Neural progenitor cell (in vitro differentiated cells): ENCODE data around the gene FBXO33. TPM values are rescaled to one million over a fixed set of nuclear protein-coding genes. Genes with fewer than 3 reads are reported as not detected.

ENCODE experiments used
- DNase-seq: peaks from one replicate; pipeline ENCODE4 v3.0.0-alpha.2; 2016; ENCODE audit warnings: low spot score
- H2AFZ ChIP-seq: fragments of 200-600 bp; sonication (generic); replicated peaks from 2 replicates; pipeline ENCODE4 v1.6.1; 2016; ENCODE audit warnings: antibody characterized with exemption
- H3F3A ChIP-seq: fragments of 200-600 bp; sonication (generic); 2 replicates; pipeline ENCODE4 v1.6.1; 2016; ENCODE audit warnings: antibody characterized with exemption, low read depth
- H3K27ac ChIP-seq: fragments of 200-600 bp; sonication (generic); 2 replicates; pipeline ENCODE4 v1.5.1; 2016; ENCODE audit warnings: mild to moderate bottlenecking
- H3K27me3 ChIP-seq: fragments of 200-600 bp; sonication (generic); 2 replicates; pipeline ENCODE4 v1.6.1; 2016; ENCODE audit warnings: mild to moderate bottlenecking, moderate library complexity
- H3K36me3 ChIP-seq: fragments of 200-600 bp; sonication (generic); 2 replicates; pipeline ENCODE4 v1.5.1; 2016
- H3K4me1 ChIP-seq: fragments of 200-600 bp; sonication (generic); 2 replicates; pipeline ENCODE4 v1.6.1; 2016; ENCODE audit warnings: mixed run types
- H3K4me2 ChIP-seq: fragments of 200-600 bp; sonication (generic); 2 replicates; pipeline ENCODE4 v1.6.1; 2016
- H3K4me3 ChIP-seq: fragments of 200-600 bp; sonication (generic); 2 replicates; pipeline ENCODE4 v1.5.1; 2016
- H3K79me2 ChIP-seq: fragments of 200-600 bp; sonication (generic); 2 replicates; pipeline ENCODE4 v1.6.1; 2016; ENCODE audit warnings: low read depth
- H3K9ac ChIP-seq: fragments of 200-600 bp; sonication (generic); 2 replicates; pipeline ENCODE4 v1.6.1; 2016
- H3K9me3 ChIP-seq: fragments of 200-600 bp; sonication (generic); 2 replicates; pipeline ENCODE4 v1.5.1; 2016; ENCODE audit warnings: low read depth
- H4K20me1 ChIP-seq: fragments of 200-600 bp; sonication (generic); 2 replicates; pipeline ENCODE4 v1.6.1; 2016; ENCODE audit warnings: low read depth
- H3K27ac Mint-ChIP-seq: 3 replicates; pipeline ENCODE4 v1.8.0; 2021; ENCODE audit warnings: mixed read lengths
- H3K27me3 Mint-ChIP-seq: 2 replicates; pipeline ENCODE4 v1.8.0; 2022; ENCODE audit warnings: low read depth, mild to moderate bottlenecking, inconsistent platforms, moderate library complexity, mixed read lengths; ENCODE audit not compliant: insufficient read depth
- H3K36me3 Mint-ChIP-seq: 3 replicates; pipeline ENCODE4 v1.8.0; 2021; ENCODE audit warnings: mixed read lengths
- H3K4me1 Mint-ChIP-seq: 3 replicates; pipeline ENCODE4 v1.8.0; 2021; ENCODE audit warnings: mixed read lengths
- H3K4me3 Mint-ChIP-seq: 3 replicates; pipeline ENCODE4 v1.8.0; 2021; ENCODE audit warnings: mild to moderate bottlenecking, moderate library complexity, mixed read lengths
- H3K9me3 Mint-ChIP-seq: 3 replicates; pipeline ENCODE4 v1.8.0; 2020; ENCODE audit warnings: mixed read lengths
- CTCF ChIP-seq: fragments of 200-600 bp; sonication (generic); IDR thresholded peaks from 2 replicates; pipeline ENCODE4 v1.5.1; 2017; ENCODE audit warnings: antibody characterized with exemption, mild to moderate bottlenecking
- EZH2 ChIP-seq: fragments of 200-600 bp; sonication (generic); IDR thresholded peaks from 2 replicates; pipeline ENCODE4 v1.6.1; 2017; ENCODE audit warnings: antibody characterized with exemption, mild to moderate bottlenecking, moderate library complexity
- EZH2phosphoT487 ChIP-seq: fragments of 200-600 bp; sonication (generic); IDR thresholded peaks from 2 replicates; pipeline ENCODE4 v1.6.1; 2017; ENCODE audit warnings: antibody characterized with exemption
- total RNA-seq: library from RNA; depleted of rRNA; stranded (reverse); fragments of >200 nt; gene quantifications from 2 replicates; pipeline ENCODE4 v1.2.3, GENCODE V29; 2015; ENCODE audit warnings: low replicate concordance

Gene FBXO33
- total RNA-seq, 1 donor from 2014 or later, result 23.7 TPM

GRCh38 chr14:39441805-39442204 is 9.6 kb upstream of the FBXO33 start:
- Mint-ChIP-seq H3K27ac (no peak overlapping the region), H3K9me3 (no peaks in the 10 kb centered on the region), H3K4me1 (no peaks in the 10 kb centered on the region), H3K36me3 (peaks cover 2% of the 10 kb centered on the region), H3K4me3 (no peak overlapping the region), H3K27me3 (peaks cover 2% of the 10 kb centered on the region)
- no peak overlapping the region for H3K27ac ChIP-seq
- H3K4me2 ChIP-seq, result no peak overlapping the region
- H3K4me3 ChIP-seq, result no peak overlapping the region
- H3F3A ChIP-seq, result no peaks in the 10 kb centered on the region
- no peak overlapping the region for H3K9ac ChIP-seq
- H4K20me1 ChIP-seq, result no peaks in the 10 kb centered on the region
- no peaks in the 10 kb centered on the region for H3K27me3 ChIP-seq
- H2AFZ ChIP-seq, result no peak overlapping the region
- H3K4me1 ChIP-seq, result no peaks in the 10 kb centered on the region
- H3K9me3 ChIP-seq, result no peaks in the 10 kb centered on the region
- TF ChIP-seq EZH2phosphoT487 (no peak), EZH2 (no peak), CTCF (no peak)
- no peak for DNase-seq
- H3K36me3 ChIP-seq, result no peaks in the 10 kb centered on the region
- H3K79me2 ChIP-seq, result no peaks in the 10 kb centered on the region

GRCh38 chr14:39440975-39441374 is 8.7 kb upstream of the FBXO33 start:
- Mint-ChIP-seq H3K27ac (no peak overlapping the region), H3K36me3 (peaks cover 2% of the 10 kb centered on the region), H3K9me3 (no peaks in the 10 kb centered on the region), H3K4me3 (no peak overlapping the region), H3K4me1 (no peaks in the 10 kb centered on the region), H3K27me3 (peaks cover 2% of the 10 kb centered on the region)
- no peak overlapping the region for H3K9ac ChIP-seq
- no peaks in the 10 kb centered on the region for H3K79me2 ChIP-seq
- H3K27ac ChIP-seq, result no peak overlapping the region
- no peaks in the 10 kb centered on the region for H3K4me1 ChIP-seq
- DNase-seq, result no peak
- TF ChIP-seq EZH2 (no peak), EZH2phosphoT487 (no peak)
- H3K9me3 ChIP-seq, result no peaks in the 10 kb centered on the region
- no peak overlapping the region for H2AFZ ChIP-seq
- no peaks in the 10 kb centered on the region for H3K27me3 ChIP-seq
- no peaks in the 10 kb centered on the region for H4K20me1 ChIP-seq
- no peak overlapping the region for H3K4me3 ChIP-seq
- no peaks in the 10 kb centered on the region for H3K36me3 ChIP-seq
- H3F3A ChIP-seq, result peaks cover 5% of the 10 kb centered on the region
- H3K4me2 ChIP-seq, result no peak overlapping the region

DNA sequence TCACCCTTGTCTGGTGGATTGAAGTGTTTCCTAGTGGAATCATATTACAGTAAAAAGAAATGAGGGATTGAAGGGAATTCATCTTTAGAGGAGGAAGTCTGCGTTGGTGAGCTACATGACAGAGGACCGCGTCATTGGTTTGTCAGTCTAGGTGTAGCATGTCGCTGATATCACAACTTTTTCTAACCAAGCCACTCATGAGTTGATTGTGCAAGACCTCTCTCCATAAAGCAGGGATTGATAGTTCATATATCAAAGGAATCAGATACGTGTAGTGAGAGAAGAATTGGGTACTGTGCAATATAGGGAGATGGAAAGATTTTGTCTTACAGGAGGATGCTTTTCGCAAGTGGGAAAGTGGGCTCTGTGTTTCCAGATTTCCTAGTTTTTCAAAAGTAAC is 3.0 kb upstream of the FBXO33 start:
- no peak for DNase-seq
- H4K20me1 ChIP-seq, result peaks cover 15% of the 10 kb centered on the region
- no peaks in the 10 kb centered on the region for H3K9me3 ChIP-seq
- Mint-ChIP-seq H3K36me3 (no peaks in the 10 kb centered on the region), H3K4me3 (no peak overlapping the region), H3K4me1 (peaks cover 17% of the 10 kb centered on the region), H3K9me3 (no peaks in the 10 kb centered on the region), H3K27me3 (no peaks in the 10 kb centered on the region), H3K27ac (no peak overlapping the region)
- no peak overlapping the region for H3K4me2 ChIP-seq
- no peak overlapping the region for H3K27ac ChIP-seq
- no peak overlapping the region for H2AFZ ChIP-seq
- H3K36me3 ChIP-seq, result no peaks in the 10 kb centered on the region
- H3F3A ChIP-seq, result peaks cover 31% of the 10 kb centered on the region
- no peak overlapping the region for H3K9ac ChIP-seq
- TF ChIP-seq EZH2 (no peak), EZH2phosphoT487 (no peak), CTCF (no peak)
- H3K4me3 ChIP-seq, result no peak overlapping the region
- peaks cover 27% of the 10 kb centered on the region for H3K79me2 ChIP-seq
- peaks cover 12% of the 10 kb centered on the region for H3K4me1 ChIP-seq
- H3K27me3 ChIP-seq, result no peaks in the 10 kb centered on the region

- Mint-ChIP-seq H3K4me3 (no peak overlapping the region), H3K36me3 (no peaks in the 10 kb centered on the region), H3K27me3 (no peaks in the 10 kb centered on the region), H3K9me3 (no peaks in the 10 kb centered on the region), H3K27ac (no peak overlapping the region), H3K4me1 (peaks cover 24% of the 10 kb centered on the region)
- Histone ChIP-seq H3K9ac (no peak overlapping the region), H3F3A (peaks cover 31% of the 10 kb centered on the region), H3K9me3 (no peaks in the 10 kb centered on the region), H4K20me1 (peaks cover 23% of the 10 kb centered on the region), H3K27ac (no peak overlapping the region), H3K36me3 (no peaks in the 10 kb centered on the region), H2AFZ (no peak overlapping the region), H3K4me2 (no peak overlapping the region), H3K79me2 (peaks cover 35% of the 10 kb centered on the region), H3K4me1 (peaks cover 20% of the 10 kb centered on the region), H3K27me3 (no peaks in the 10 kb centered on the region), H3K4me3 (no peak overlapping the region)
- DNase-seq, result no peak
- no peak for TF ChIP-seq EZH2phosphoT487
- no peak for TF ChIP-seq CTCF
- no peak for TF ChIP-seq EZH2
Measured at GRCh38 chr14:39434401-39434800, 2.2 kb upstream of the FBXO33 start.
